ENCODE results near the gene ZNF280B.

The ZNF280B gene

GRCh38 chr22:22548910-22549309 lies 40.4 kb upstream of the ZNF280B start:
- Histone ChIP-seq H3K4me3 (ENCODE audit: low read depth in 1 of 2, low read length in 1 of 2) (no peak overlapping the region), H3K36me3 (no peaks in the 10 kb centered on the region), H3K27ac (no peak overlapping the region), H3K4me1 (ENCODE audit: control insufficient read depth in 1 of 2, insufficient read depth in 1 of 2, low read depth in 1 of 2, low read length in 1 of 2) (peaks cover 0 to 7% of the 10 kb centered on the region in 2 experiments), H3K9me3 (no peaks in the 10 kb centered on the region), H3K27me3 (no peaks in the 10 kb centered on the region)
- TF ChIP-seq CTCF (IDR thresholded peaks at IDR 0.05), result no peak

- Histone ChIP-seq H3K27ac (no peak overlapping the region), H3K4me1 (ENCODE audit: control insufficient read depth in 1 of 2, insufficient read depth in 1 of 2, low read depth in 1 of 2, low read length in 1 of 2) (peaks cover 0 to 7% of the 10 kb centered on the region in 2 experiments), H3K9me3 (no peaks in the 10 kb centered on the region), H3K36me3 (no peaks in the 10 kb centered on the region), H3K27me3 (no peaks in the 10 kb centered on the region), H3K4me3 (ENCODE audit: low read depth in 1 of 2, low read length in 1 of 2) (no peak overlapping the region)
- TF ChIP-seq CTCF (IDR thresholded peaks at IDR 0.05), result no peak
Observed at GRCh38 chr22:22548317-22548716, 39.8 kb upstream of the ZNF280B start.

GRCh38 chr22:22547692-22548300 lies 39.3 kb upstream of the ZNF280B start:
- no peak overlapping the region for H3K27ac ChIP-seq
- H3K4me1 ChIP-seq (ENCODE audit: control insufficient read depth in 1 of 2, insufficient read depth in 1 of 2, low read depth in 1 of 2, low read length in 1 of 2), result peaks cover 0 to 7% of the 10 kb centered on the region in 2 experiments
- no peaks in the 10 kb centered on the region for H3K36me3 ChIP-seq
- no peaks in the 10 kb centered on the region for H3K27me3 ChIP-seq
- no peaks in the 10 kb centered on the region for H3K9me3 ChIP-seq
- no peak for TF ChIP-seq CTCF (IDR thresholded peaks at IDR 0.05)
- H3K4me3 ChIP-seq (ENCODE audit: low read depth in 1 of 2, low read length in 1 of 2), result no peak overlapping the region

GRCh38 chr22:22547226-22547625 lies 38.7 kb upstream of the ZNF280B start:
- TF ChIP-seq CTCF (IDR thresholded peaks at IDR 0.05), result no peak
- H3K27ac ChIP-seq, result no peak overlapping the region
- no peak overlapping the region for H3K4me3 ChIP-seq (ENCODE audit: low read depth in 1 of 2, low read length in 1 of 2)
- peaks cover 0 to 7% of the 10 kb centered on the region in 2 experiments for H3K4me1 ChIP-seq (ENCODE audit: control insufficient read depth in 1 of 2, insufficient read depth in 1 of 2, low read depth in 1 of 2, low read length in 1 of 2)
- no peaks in the 10 kb centered on the region for H3K36me3 ChIP-seq
- H3K27me3 ChIP-seq, result no peaks in the 10 kb centered on the region
- H3K9me3 ChIP-seq, result no peaks in the 10 kb centered on the region

- H3K27ac ChIP-seq, result no peak overlapping the region
- H3K4me3 ChIP-seq (ENCODE audit: low read depth in 1 of 2, low read length in 1 of 2), result no peak overlapping the region
- peaks cover 0 to 7% of the 10 kb centered on the region in 2 experiments for H3K4me1 ChIP-seq (ENCODE audit: control insufficient read depth in 1 of 2, insufficient read depth in 1 of 2, low read depth in 1 of 2, low read length in 1 of 2)
- H3K27me3 ChIP-seq, result no peaks in the 10 kb centered on the region
- no peak for TF ChIP-seq CTCF (IDR thresholded peaks at IDR 0.05)
- no peaks in the 10 kb centered on the region for H3K36me3 ChIP-seq
- H3K9me3 ChIP-seq, result no peaks in the 10 kb centered on the region
Observed at GRCh38 chr22:22546490-22546889, 37.9 kb upstream of the ZNF280B start.
